Mesothelial cell of epicardium (in vitro differentiated cells): ENCODE results near the gene SPATA31C1. TPM values are rescaled to one million over a fixed set of nuclear protein-coding genes. Genes with fewer than 3 reads are reported as not detected.

ENCODE experiments used
- DNase-seq, 2 experiments: peaks; one replicate each; pipeline ENCODE4 v3.0.0; 2021; ENCODE audit warnings: low spot score in 2 of 2; ENCODE audit not compliant: unreplicated experiment in 2 of 2
- H3K27ac Mint-ChIP-seq: 2 replicates; pipeline ENCODE4 v1.8.0; 2021; ENCODE audit warnings: mixed read lengths
- H3K27me3 Mint-ChIP-seq: 2 replicates; pipeline ENCODE4 v1.8.0; 2021; ENCODE audit warnings: low read depth, mixed read lengths
- H3K36me3 Mint-ChIP-seq: 2 replicates; pipeline ENCODE4 v1.8.0; 2021; ENCODE audit warnings: mixed read lengths
- H3K4me1 Mint-ChIP-seq: 2 replicates; pipeline ENCODE4 v1.8.0; 2021; ENCODE audit warnings: mixed read lengths
- H3K4me3 Mint-ChIP-seq: 2 replicates; pipeline ENCODE4 v1.8.0; 2021; ENCODE audit warnings: mild to moderate bottlenecking, moderate library complexity, mixed read lengths
- H3K9me3 Mint-ChIP-seq: 2 replicates; pipeline ENCODE4 v1.8.0; 2021; ENCODE audit warnings: mixed read lengths
- total RNA-seq: library from RNA; stranded (reverse); gene quantifications from 3 replicates; pipeline ENCODE4 v1.2.1, GENCODE V29; 2021
- TF ChIP-seq, protein P1 (sequence below): fragments of 200-600 bp; sonication (generic); IDR thresholded peaks from one replicate; pipeline ENCODE4 v1.5.0; 2021; ENCODE audit warnings: antibody characterized with exemption; ENCODE audit not compliant: unreplicated experiment

The SPATA31C1 gene
- total RNA-seq, 1 donor from 2014 or later = 0.13 TPM

- Mint-ChIP-seq H3K9me3 (no peaks in the 10 kb centered on the region), H3K27me3 (no peaks in the 10 kb centered on the region), H3K4me1 (peaks cover 34% of the 10 kb centered on the region), H3K27ac (no peak overlapping the region), H3K4me3 (no peak overlapping the region), H3K36me3 (peaks cover 31% of the 10 kb centered on the region)
- TF ChIP-seq, protein P1, sequence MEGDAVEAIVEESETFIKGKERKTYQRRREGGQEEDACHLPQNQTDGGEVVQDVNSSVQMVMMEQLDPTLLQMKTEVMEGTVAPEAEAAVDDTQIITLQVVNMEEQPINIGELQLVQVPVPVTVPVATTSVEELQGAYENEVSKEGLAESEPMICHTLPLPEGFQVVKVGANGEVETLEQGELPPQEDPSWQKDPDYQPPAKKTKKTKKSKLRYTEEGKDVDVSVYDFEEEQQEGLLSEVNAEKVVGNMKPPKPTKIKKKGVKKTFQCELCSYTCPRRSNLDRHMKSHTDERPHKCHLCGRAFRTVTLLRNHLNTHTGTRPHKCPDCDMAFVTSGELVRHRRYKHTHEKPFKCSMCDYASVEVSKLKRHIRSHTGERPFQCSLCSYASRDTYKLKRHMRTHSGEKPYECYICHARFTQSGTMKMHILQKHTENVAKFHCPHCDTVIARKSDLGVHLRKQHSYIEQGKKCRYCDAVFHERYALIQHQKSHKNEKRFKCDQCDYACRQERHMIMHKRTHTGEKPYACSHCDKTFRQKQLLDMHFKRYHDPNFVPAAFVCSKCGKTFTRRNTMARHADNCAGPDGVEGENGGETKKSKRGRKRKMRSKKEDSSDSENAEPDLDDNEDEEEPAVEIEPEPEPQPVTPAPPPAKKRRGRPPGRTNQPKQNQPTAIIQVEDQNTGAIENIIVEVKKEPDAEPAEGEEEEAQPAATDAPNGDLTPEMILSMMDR = no peak
- no peak for DNase-seq
Measured at GRCh38 chr9:87970602-87971001, 52.8 kb downstream of the SPATA31C1 start.

GRCh38 chr9:87973122-87973521, 55.4 kb downstream of the SPATA31C1 start:
- H3K36me3 Mint-ChIP-seq = peaks cover 17% of the 10 kb centered on the region
- H3K4me1 Mint-ChIP-seq = peaks cover 35% of the 10 kb centered on the region
- H3K27ac Mint-ChIP-seq = peak overlapping the region; percentile 98
- DNase-seq = no peak
- no peaks in the 10 kb centered on the region for H3K27me3 Mint-ChIP-seq
- TF ChIP-seq, protein P1 = no peak
- no peaks in the 10 kb centered on the region for H3K9me3 Mint-ChIP-seq
- peak overlapping the region; percentile 84 for H3K4me3 Mint-ChIP-seq

Other genes starting within 250 kb of the SPATA31C1 start
- 85.9 to 90.5 TPM (median 86.2 TPM) in 3 replicates for gene CTSL, start 191.8 kb upstream of the SPATA31C1 start, total RNA-seq
- 0.09 TPM in 1 of 3 replicates, not detected in the others for gene SPATA31E1, start 35.1 kb upstream of the SPATA31C1 start, total RNA-seq
- 32.9 to 36.0 TPM (median 34.1 TPM) in 3 replicates for gene CDK20, start 56.6 kb downstream of the SPATA31C1 start, total RNA-seq
- 0.29 to 0.38 TPM (median 0.34 TPM) in 3 replicates for gene SPATA31C2, start 220.5 kb downstream of the SPATA31C1 start, total RNA-seq